ENCODE results near the gene SOX6.

Gene SOX6

DNA sequence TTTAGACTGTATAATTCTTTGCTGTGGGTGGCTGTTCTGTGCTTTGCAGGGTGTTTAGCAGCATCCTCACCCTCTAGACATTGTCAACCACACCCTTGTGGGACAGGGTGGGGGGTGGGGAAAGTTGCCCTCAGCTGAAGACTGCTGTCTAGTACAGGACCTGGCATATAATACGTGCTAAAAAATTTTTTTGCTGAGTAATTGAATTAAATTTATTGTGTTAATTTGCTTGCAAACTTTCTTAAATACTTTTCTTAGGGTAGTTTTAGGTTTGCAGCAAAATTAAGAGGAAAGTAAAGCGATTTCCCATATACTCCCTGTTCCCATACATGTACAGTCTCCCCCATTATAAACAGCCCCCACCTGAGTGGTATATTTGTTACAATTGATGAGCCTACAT is 268.5 kb downstream of the SOX6 start:
- DNase-seq (ENCODE audit: low read depth), result no peak
- TF ChIP-seq CTCF (conservative IDR thresholded peaks at IDR 0.05; ENCODE audit: low read depth, low read length), result no peak
- H3K4me3 ChIP-seq (ENCODE audit: low read length), result no peak overlapping the region

DNA sequence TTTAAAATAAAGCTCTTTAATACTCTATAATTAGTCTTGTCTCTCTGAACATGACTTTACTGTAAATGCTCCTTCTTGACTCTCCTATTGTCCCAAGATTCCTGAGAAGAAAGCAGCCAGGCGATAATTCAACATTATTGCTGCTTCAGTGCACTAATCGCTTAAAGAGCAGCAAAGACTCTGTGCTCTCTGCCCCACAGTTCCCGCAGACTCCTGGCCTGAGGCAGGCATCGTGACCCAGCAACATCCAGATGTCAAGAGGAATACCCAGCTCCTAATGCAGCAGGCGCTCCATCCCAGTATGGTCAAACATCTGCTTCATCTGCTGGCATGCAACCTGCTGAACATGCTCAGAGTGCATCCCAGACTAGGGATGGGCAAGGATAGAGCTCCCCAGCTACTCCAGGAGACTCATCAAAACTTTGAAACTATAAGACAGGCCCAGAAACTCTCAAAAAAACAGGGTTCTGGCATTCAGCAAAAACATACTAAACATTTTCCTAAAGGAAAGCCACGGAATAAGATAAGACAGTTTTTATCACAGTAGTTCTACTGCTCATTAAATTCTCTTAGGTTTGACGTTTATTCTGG is 270.0 kb downstream of the SOX6 start:
- DNase-seq (ENCODE audit: low read depth), result peak; percentile 72
- no peak overlapping the region for H3K4me3 ChIP-seq (ENCODE audit: low read length)
- no peak for TF ChIP-seq CTCF (conservative IDR thresholded peaks at IDR 0.05; ENCODE audit: low read depth, low read length)

- peak; percentile 25 for DNase-seq (ENCODE audit: low read depth)
- TF ChIP-seq CTCF (conservative IDR thresholded peaks at IDR 0.05; ENCODE audit: low read depth, low read length), result no peak
- no peak overlapping the region for H3K4me3 ChIP-seq (ENCODE audit: low read length)
Observed at GRCh38 chr11:16082095-16083055, 274.0 kb downstream of the SOX6 start.

- DNase-seq (ENCODE audit: low read depth), result no peak
Observed at GRCh38 chr11:16081382-16082094, 274.8 kb downstream of the SOX6 start.

DNA sequence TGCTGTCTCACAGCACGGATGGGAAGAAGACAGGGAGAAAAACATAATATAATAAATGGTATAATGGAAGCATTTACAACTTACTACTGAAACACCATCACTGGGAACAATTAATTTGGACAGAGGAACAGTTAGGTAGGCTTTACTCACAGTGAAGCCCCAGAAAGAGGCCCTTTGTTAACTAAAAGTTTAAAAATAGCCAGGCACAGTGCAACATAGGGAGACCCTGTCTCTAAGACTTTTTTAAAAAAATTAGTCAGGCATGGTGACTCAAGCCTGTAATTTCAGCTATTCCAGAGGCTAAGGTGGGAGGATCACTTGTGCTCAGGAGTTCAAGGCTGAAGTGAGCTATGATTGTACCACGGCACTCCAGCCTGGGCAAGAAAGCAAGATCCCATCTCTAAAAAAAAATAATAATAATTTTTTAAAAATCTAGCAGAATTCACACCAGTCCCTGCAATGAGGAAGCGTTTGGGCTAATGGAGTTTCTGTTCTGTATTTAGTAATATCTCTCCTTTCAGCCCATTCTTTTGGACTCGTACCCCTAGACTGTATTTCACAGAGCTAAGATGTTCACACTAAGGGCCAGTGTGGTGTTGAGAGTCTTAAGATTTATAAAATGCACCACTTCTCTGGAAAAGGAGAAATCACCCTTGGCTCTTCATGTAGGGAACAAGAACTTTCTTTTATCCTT is 275.5 kb downstream of the SOX6 start:
- no peak for TF ChIP-seq CTCF (conservative IDR thresholded peaks at IDR 0.05; ENCODE audit: low read depth, low read length)
- DNase-seq (ENCODE audit: low read depth), result no peak
- no peak overlapping the region for H3K4me3 ChIP-seq (ENCODE audit: low read length)

More at GRCh38 chr11:16081382-16082094, 274.8 kb downstream of the SOX6 start:
- H3K4me3 ChIP-seq (ENCODE audit: low read length), result no peak overlapping the region
- TF ChIP-seq CTCF (conservative IDR thresholded peaks at IDR 0.05; ENCODE audit: low read depth, low read length), result no peak

DNA sequence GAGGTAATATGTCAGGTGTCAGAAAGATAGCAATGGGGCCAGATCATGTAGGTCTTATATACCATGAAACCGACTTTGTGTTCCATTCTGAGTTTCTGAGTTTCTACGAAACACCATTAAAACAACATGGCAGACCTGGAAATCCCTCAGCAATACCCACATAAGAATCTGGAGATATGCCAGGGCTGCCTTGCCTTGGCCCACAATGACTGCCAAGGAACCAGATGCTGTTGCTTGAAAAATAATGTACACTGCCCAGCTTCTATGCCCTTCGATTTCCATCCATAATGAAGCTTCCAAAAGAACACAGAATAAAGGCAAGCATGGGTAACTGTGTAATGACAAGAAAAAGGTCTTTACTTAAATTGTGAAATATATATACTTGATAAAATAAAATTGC is 277.4 kb downstream of the SOX6 start:
- no peak overlapping the region for H3K4me3 ChIP-seq (ENCODE audit: low read length)
- no peak for TF ChIP-seq CTCF (conservative IDR thresholded peaks at IDR 0.05; ENCODE audit: low read depth, low read length)
- no peak for DNase-seq (ENCODE audit: low read depth)
